OCI-LY1 (cell line): ENCODE results near the gene C1QTNF3.
A peak's percentile ranks its signal among the peaks of the same experiment; 100 is the strongest.

Experiments
- H2AFZ ChIP-seq: fragments of 200-600 bp; sonication (generic), shearing (Covaris generic); 2 replicates; pipeline ENCODE4 v1.6.0; 2014; ENCODE audit warnings: antibody characterized with exemption, mild to moderate bottlenecking, low read length
- H3F3A ChIP-seq: fragments of 200-600 bp; sonication (generic), shearing (Covaris generic); 2 replicates; pipeline ENCODE4 v1.6.0; 2014; ENCODE audit warnings: mild to moderate bottlenecking, antibody characterized with exemption, low read length, moderate library complexity; ENCODE audit not compliant: insufficient read depth
- H3K27ac ChIP-seq: fragments of 200-600 bp; sonication (generic); 2 replicates; pipeline ENCODE4 v1.5.1; 2014; ENCODE audit warnings: low read length, mixed run types, mild to moderate bottlenecking, low read depth; ENCODE audit not compliant: poor library complexity, severe bottlenecking
- H3K27me3 ChIP-seq: fragments of 200-600 bp; sonication (generic); 2 replicates; pipeline ENCODE4 v1.6.0; 2014; ENCODE audit warnings: antibody characterized with exemption, mild to moderate bottlenecking, low read length, moderate library complexity; ENCODE audit not compliant: insufficient read depth
- H3K36me3 ChIP-seq: fragments of 200-600 bp; sonication (generic); 2 replicates; pipeline ENCODE4 v1.6.1; 2014; ENCODE audit warnings: mild to moderate bottlenecking, antibody characterized with exemption, low read length, moderate library complexity, mixed read lengths; ENCODE audit not compliant: insufficient read depth
- H3K4me1 ChIP-seq: fragments of 200-600 bp; sonication (generic); 2 replicates; pipeline ENCODE4 v1.5.1; 2014; ENCODE audit warnings: mild to moderate bottlenecking, low read length, moderate library complexity; ENCODE audit not compliant: insufficient read depth, severe bottlenecking
- H3K4me2 ChIP-seq: fragments of 200-600 bp; sonication (generic), shearing (Covaris generic); 2 replicates; pipeline ENCODE4 v1.6.1; 2014; ENCODE audit warnings: low read length
- H3K4me3 ChIP-seq: fragments of 200-600 bp; sonication (generic); 2 replicates; pipeline ENCODE4 v1.5.1; 2014; ENCODE audit warnings: low read length, low read depth, mild to moderate bottlenecking, mixed read lengths; ENCODE audit not compliant: poor library complexity, severe bottlenecking
- H3K79me2 ChIP-seq: fragments of 200-600 bp; shearing (Covaris generic); 2 replicates; pipeline ENCODE4 v1.6.1; 2016; ENCODE audit warnings: mixed run types, low read length, mixed read lengths; ENCODE audit not compliant: insufficient read depth
- H3K9ac ChIP-seq: fragments of 200-600 bp; sonication (generic), shearing (Covaris generic); 2 replicates; pipeline ENCODE4 v1.6.1; 2014; ENCODE audit warnings: mild to moderate bottlenecking, low read length, mixed read lengths
- H3K9me2 ChIP-seq: fragments of 200-600 bp; sonication (generic), shearing (Covaris generic); 2 replicates; pipeline ENCODE4 v1.6.1; 2014; ENCODE audit warnings: low read depth, mild to moderate bottlenecking, low read length, mixed read lengths
- H3K9me3 ChIP-seq: fragments of 200-600 bp; shearing (Covaris generic); 2 replicates; pipeline ENCODE4 v1.6.1; 2014; ENCODE audit warnings: low read length, mixed read lengths
- H4K20me1 ChIP-seq: fragments of 200-600 bp; sonication (generic), shearing (Covaris generic); 2 replicates; pipeline ENCODE4 v1.6.0; 2016; ENCODE audit warnings: mild to moderate bottlenecking, low read length; ENCODE audit not compliant: insufficient read depth
- CTCF ChIP-seq: fragments of 200-600 bp; sonication (generic), shearing (Covaris generic); IDR thresholded peaks from 2 replicates; pipeline ENCODE4 v1.5.1; 2017; ENCODE audit warnings: mild to moderate bottlenecking, antibody characterized with exemption, low read length, moderate library complexity, mixed read lengths
- EZH2 ChIP-seq: fragments of 200-600 bp; sonication (generic), shearing (Covaris generic); IDR thresholded peaks from 2 replicates; pipeline ENCODE4 v1.8.0; 2017; ENCODE audit warnings: borderline replicate concordance, mixed run types, mild to moderate bottlenecking, antibody characterized with exemption, low read length, moderate library complexity, mixed read lengths

The C1QTNF3 gene

GRCh38 chr5:34009610-34010009 is 33.4 kb downstream of the C1QTNF3 start:
- Histone ChIP-seq H2AFZ (no peak overlapping the region), H4K20me1 (no peaks in the 10 kb centered on the region), H3K9ac (no peak overlapping the region), H3K9me3 (no peaks in the 10 kb centered on the region), H3K4me2 (no peak overlapping the region), H3K27ac (no peak overlapping the region), H3K9me2 (no peaks in the 10 kb centered on the region), H3K79me2 (no peaks in the 10 kb centered on the region), H3F3A (no peaks in the 10 kb centered on the region), H3K4me1 (peaks cover 17% of the 10 kb centered on the region), H3K27me3 (no peaks in the 10 kb centered on the region), H3K36me3 (no peaks in the 10 kb centered on the region), H3K4me3 (no peak overlapping the region)
- TF ChIP-seq EZH2 (no peak), CTCF (no peak)

GRCh38 chr5:34008802-34009201 is 34.2 kb downstream of the C1QTNF3 start:
- H3K9me2 ChIP-seq = no peaks in the 10 kb centered on the region
- H2AFZ ChIP-seq = peak overlapping the region; percentile 64; the same call in 1 of the 2 replicates
- peak overlapping the region; percentile 95 for H3K4me2 ChIP-seq
- H3K4me1 ChIP-seq = peaks cover 17% of the 10 kb centered on the region
- no peaks in the 10 kb centered on the region for H4K20me1 ChIP-seq
- no peaks in the 10 kb centered on the region for H3F3A ChIP-seq
- H3K27ac ChIP-seq = no peak overlapping the region
- peak overlapping the region; percentile 66 for H3K4me3 ChIP-seq
- TF ChIP-seq CTCF (no peak), EZH2 (no peak)
- H3K9me3 ChIP-seq = no peaks in the 10 kb centered on the region
- H3K36me3 ChIP-seq = no peaks in the 10 kb centered on the region
- H3K79me2 ChIP-seq = no peaks in the 10 kb centered on the region
- H3K27me3 ChIP-seq = no peaks in the 10 kb centered on the region
- H3K9ac ChIP-seq = peak overlapping the region; percentile 74

- H3K79me2 ChIP-seq = no peaks in the 10 kb centered on the region
- no peaks in the 10 kb centered on the region for H4K20me1 ChIP-seq
- H3K9me2 ChIP-seq = no peaks in the 10 kb centered on the region
- H3K27ac ChIP-seq = peak within 1 kb of the TSS; percentile 19
- peak within 1 kb of the TSS; percentile 95 for H3K4me2 ChIP-seq
- peak within 1 kb of the TSS; percentile 81 for H3K9ac ChIP-seq
- H3K4me1 ChIP-seq = peaks cover 17% of the 10 kb centered on the region
- H3F3A ChIP-seq = no peaks in the 10 kb centered on the region
- H3K4me3 ChIP-seq = peak within 1 kb of the TSS; percentile 66
- H2AFZ ChIP-seq = peak within 1 kb of the TSS; percentile 91
- no peaks in the 10 kb centered on the region for H3K36me3 ChIP-seq
- TF ChIP-seq CTCF (no peak), EZH2 (no peak)
- H3K9me3 ChIP-seq = no peaks in the 10 kb centered on the region
- no peaks in the 10 kb centered on the region for H3K27me3 ChIP-seq
Measured at GRCh38 chr5:34007621-34008600, 35.1 kb downstream of the C1QTNF3 start, which contains the start of gene AMACR. Gene AMACR, minus strand, starts transcription at chr5:34008050. Its CDS starts 31 bp downstream, at chr5:34008019.
